Nephron progenitor cell (in vitro differentiated cells): ENCODE data around the gene RAVER1.

ENCODE experiments used
- DNase-seq: peaks from one replicate; pipeline ENCODE4 v3.0.0; 2021
- H3K27ac Mint-ChIP-seq: 2 replicates; pipeline ENCODE4 v1.8.0; 2021; ENCODE audit warnings: mild to moderate bottlenecking, moderate library complexity, mixed read lengths
- H3K27me3 Mint-ChIP-seq: 2 replicates; pipeline ENCODE4 v1.8.0; 2021; ENCODE audit warnings: mild to moderate bottlenecking, low read depth, mixed read lengths; ENCODE audit not compliant: poor library complexity
- H3K36me3 Mint-ChIP-seq: 2 replicates; pipeline ENCODE4 v1.8.0; 2021; ENCODE audit warnings: low read depth, mixed read lengths
- H3K4me1 Mint-ChIP-seq: 2 replicates; pipeline ENCODE4 v1.8.0; 2021; ENCODE audit warnings: mixed read lengths
- H3K4me3 Mint-ChIP-seq: 2 replicates; pipeline ENCODE4 v1.8.0; 2021; ENCODE audit warnings: mild to moderate bottlenecking, moderate library complexity, mixed read lengths
- H3K9me3 Mint-ChIP-seq: 2 replicates; pipeline ENCODE4 v1.8.0; 2021; ENCODE audit warnings: mild to moderate bottlenecking, moderate library complexity, mixed read lengths
- CTCF ChIP-seq: fragments of 200-600 bp; sonication (generic); IDR thresholded peaks from 2 replicates; pipeline ENCODE4 v1.5.0; 2021; ENCODE audit warnings: antibody characterized with exemption

RAVER1 gene

DNA sequence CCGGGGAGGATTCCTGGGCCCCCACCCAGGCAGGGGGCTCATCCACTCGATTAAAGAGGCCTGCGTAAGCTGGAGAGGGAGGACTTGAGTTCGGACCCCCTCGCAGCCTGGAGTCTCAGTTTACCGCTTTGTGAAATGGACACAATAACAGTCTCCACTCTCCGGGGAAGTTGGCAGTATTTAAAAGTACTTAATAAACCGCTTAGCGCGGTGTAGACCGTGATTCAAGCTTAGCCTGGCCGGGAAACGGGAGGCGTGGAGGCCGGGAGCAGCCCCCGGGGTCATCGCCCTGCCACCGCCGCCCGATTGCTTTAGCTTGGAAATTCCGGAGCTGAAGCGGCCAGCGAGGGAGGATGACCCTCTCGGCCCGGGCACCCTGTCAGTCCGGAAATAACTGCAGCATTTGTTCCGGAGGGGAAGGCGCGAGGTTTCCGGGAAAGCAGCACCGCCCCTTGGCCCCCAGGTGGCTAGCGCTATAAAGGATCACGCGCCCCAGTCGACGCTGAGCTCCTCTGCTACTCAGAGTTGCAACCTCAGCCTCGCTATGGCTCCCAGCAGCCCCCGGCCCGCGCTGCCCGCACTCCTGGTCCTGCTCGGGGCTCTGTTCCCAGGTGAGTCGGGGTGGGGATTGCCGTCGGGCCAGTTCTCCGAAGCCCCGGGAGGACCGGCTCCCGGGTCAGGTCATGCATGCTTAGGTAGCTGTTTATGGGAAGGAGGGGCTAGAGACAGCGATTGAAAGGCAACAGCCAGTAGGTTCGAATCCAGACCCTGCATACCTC is 62.5 kb downstream of the RAVER1 start, which contains the start of gene ICAM1:
Gene ICAM1 (plus strand): TSS at position 505 of the 779 bp plus-strand sequence. CDS start 40 bp downstream, at position 545.
- no peak within 1 kb of the TSS for H3K27ac Mint-ChIP-seq
- peak; percentile 61 for DNase-seq
- no peaks in the 10 kb centered on the region for H3K4me1 Mint-ChIP-seq
- no peak for TF ChIP-seq CTCF
- peak within 1 kb of the TSS; percentile 34 for H3K4me3 Mint-ChIP-seq
- no peaks in the 10 kb centered on the region for H3K36me3 Mint-ChIP-seq
- no peaks in the 10 kb centered on the region for H3K9me3 Mint-ChIP-seq
- H3K27me3 Mint-ChIP-seq, result peaks cover 77% of the 10 kb centered on the region

DNA sequence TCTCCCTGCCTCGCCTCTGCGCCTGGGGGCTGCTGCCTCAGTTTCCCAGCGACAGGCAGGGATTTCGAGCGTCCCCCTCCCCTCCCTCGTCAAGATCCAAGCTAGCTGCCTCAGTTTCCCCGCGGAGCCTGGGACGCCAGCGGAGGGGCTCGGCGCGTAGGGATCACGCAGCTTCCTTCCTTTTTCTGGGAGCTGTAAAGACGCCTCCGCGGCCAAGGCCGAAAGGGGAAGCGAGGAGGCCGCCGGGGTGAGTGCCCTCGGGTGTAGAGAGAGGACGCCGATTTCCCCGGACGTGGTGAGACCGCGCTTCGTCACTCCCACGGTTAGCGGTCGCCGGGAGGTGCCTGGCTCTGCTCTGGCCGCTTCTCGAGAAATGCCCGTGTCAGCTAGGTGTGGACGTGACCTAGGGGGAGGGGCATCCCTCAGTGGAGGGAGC is 63.1 kb downstream of the RAVER1 start:
- peak; percentile 20 for DNase-seq
- H3K27me3 Mint-ChIP-seq, result peaks cover 76% of the 10 kb centered on the region
- H3K4me1 Mint-ChIP-seq, result no peaks in the 10 kb centered on the region
- peak overlapping the region; percentile 28 for H3K4me3 Mint-ChIP-seq
- no peak overlapping the region for H3K27ac Mint-ChIP-seq
- no peaks in the 10 kb centered on the region for H3K36me3 Mint-ChIP-seq
- H3K9me3 Mint-ChIP-seq, result no peaks in the 10 kb centered on the region
- TF ChIP-seq CTCF, result no peak

DNA sequence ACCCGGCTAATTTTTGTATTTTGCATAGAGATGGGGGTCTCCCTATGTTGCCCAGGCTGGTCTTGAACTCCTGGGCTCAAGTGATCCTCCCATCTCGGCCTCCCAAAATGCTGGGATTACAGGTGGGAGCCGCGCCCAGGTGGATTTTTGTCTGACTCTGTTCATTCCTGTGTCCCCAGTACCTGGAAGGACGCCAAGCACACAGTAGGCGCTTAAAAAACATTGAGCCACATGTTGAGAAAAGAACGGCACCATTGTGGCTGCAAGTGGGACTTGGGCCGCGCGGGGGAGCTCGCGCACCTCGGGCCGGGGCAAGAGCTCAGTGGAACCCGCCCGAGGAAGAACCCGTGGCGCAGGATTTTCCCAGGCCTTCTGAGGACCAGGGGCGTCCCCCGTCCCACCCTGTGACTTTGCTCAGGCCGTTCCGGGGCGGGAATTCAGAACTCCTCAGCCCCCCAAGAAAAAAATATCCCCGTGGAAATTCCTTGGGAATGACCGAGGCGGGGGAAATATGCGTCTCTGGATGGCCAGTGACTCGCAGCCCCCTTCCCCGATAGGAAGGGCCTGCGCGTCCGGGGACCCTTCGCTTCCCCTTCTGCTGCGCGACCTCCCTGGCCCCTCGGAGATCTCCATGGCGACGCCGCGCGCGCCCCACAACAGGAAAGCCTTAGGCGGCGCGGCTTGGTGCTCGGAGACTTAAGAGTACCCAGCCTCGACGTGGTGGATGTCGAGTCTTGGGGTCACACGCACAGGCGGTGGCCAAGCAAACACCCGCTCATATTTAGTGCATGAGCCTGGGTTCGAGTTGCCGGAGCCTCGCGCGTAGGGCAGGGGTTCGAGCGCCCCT is 63.8 kb downstream of the RAVER1 start:
- Mint-ChIP-seq H3K4me1 (no peaks in the 10 kb centered on the region), H3K36me3 (no peaks in the 10 kb centered on the region), H3K4me3 (peak overlapping the region; percentile 36), H3K27me3 (peaks cover 70% of the 10 kb centered on the region), H3K27ac (no peak overlapping the region), H3K9me3 (no peaks in the 10 kb centered on the region)
- DNase-seq, result peak; percentile 89
- TF ChIP-seq CTCF, result peak; percentile 93

- no peaks in the 10 kb centered on the region for H3K9me3 Mint-ChIP-seq
- no peak overlapping the region for H3K27ac Mint-ChIP-seq
- DNase-seq, result no peak
- no peaks in the 10 kb centered on the region for H3K4me1 Mint-ChIP-seq
- no peak for TF ChIP-seq CTCF
- H3K36me3 Mint-ChIP-seq, result no peaks in the 10 kb centered on the region
- no peak overlapping the region for H3K4me3 Mint-ChIP-seq
- peaks cover 57% of the 10 kb centered on the region for H3K27me3 Mint-ChIP-seq
Observed at GRCh38 chr19:10268071-10268470, 65.3 kb downstream of the RAVER1 start.

DNA sequence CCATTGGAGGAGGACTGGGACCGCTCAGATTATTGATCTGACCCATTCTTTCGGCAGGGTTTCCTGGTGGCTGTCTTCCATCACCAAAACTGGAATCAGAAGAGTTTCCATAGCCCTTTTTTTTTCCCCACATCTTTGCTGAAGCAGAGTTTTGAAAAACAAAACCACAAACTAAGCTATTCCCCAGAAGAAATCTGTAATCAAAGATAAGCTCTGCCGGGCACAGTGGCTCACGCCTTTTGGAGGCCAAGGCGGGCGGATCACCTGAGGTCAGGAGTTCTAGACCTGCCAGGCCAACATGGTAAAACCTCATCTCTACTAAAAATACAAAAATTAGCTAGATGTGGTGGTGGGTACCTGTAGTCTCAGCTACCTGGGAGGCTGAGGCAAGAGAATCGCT is 66.6 kb downstream of the RAVER1 start:
- DNase-seq, result no peak
- H3K27me3 Mint-ChIP-seq, result peaks cover 48% of the 10 kb centered on the region
- H3K4me1 Mint-ChIP-seq, result no peaks in the 10 kb centered on the region

More for the DNA sequence above, 66.6 kb downstream of the RAVER1 start:
- no peak overlapping the region for H3K4me3 Mint-ChIP-seq
- TF ChIP-seq CTCF, result no peak
- no peak overlapping the region for H3K27ac Mint-ChIP-seq
- no peaks in the 10 kb centered on the region for H3K36me3 Mint-ChIP-seq
- no peaks in the 10 kb centered on the region for H3K9me3 Mint-ChIP-seq
